GM21423 (cell line): ENCODE results near the gene ZNF354B.
A peak's percentile ranks its signal among the peaks of the same experiment; 100 is the strongest.
"Not testable (repeated sequence)": the region's sequence is repeated elsewhere in the genome, so short reads cannot be mapped to it uniquely, and the experiment has no call there.

Experiments
- ATAC-seq: cut with Tn5 transposase; IDR thresholded peaks from one replicate; pipeline ENCODE4 v1.9.1; 2021; ENCODE audit warnings: mild to moderate bottlenecking, moderate library complexity; ENCODE audit not compliant: unreplicated experiment

ZNF354B gene

GRCh38 chr5:178859625-178860521, at the start of gene ZNF354B:
TSS of gene ZNF354B (plus strand) at chr5:178859953. CDS start at chr5:178861048, 1,095 bp downstream.
- ATAC-seq = peak; percentile 99

GRCh38 chr5:178817506-178817905, 42.2 kb upstream of the ZNF354B start:
- no peak for ATAC-seq

GRCh38 chr5:178818094-178818493, 41.7 kb upstream of the ZNF354B start:
- no peak for ATAC-seq

GRCh38 chr5:178820001-178820400, 39.8 kb upstream of the ZNF354B start:
- ATAC-seq = no peak

- ATAC-seq = no peak
These were observed 34.3 kb upstream of the ZNF354B start for GRCh38 chr5:178825444-178825843.

GRCh38 chr5:178826216-178826615, 33.5 kb upstream of the ZNF354B start:
- no peak for ATAC-seq

GRCh38 chr5:178827636-178828035, 32.1 kb upstream of the ZNF354B start:
- no peak for ATAC-seq

- no peak for ATAC-seq
These were observed 28.7 kb upstream of the ZNF354B start for GRCh38 chr5:178831049-178831448.

GRCh38 chr5:178832618-178833201, 27.0 kb upstream of the ZNF354B start:
- ATAC-seq = no peak

- ATAC-seq = no peak
These were observed 23.1 kb upstream of the ZNF354B start for GRCh38 chr5:178836628-178837027.

- not testable (repeated sequence) for ATAC-seq
These were observed 20.9 kb upstream of the ZNF354B start for GRCh38 chr5:178838695-178839318.

- ATAC-seq = no peak
These were observed 20.4 kb upstream of the ZNF354B start for GRCh38 chr5:178839319-178839704.

- not testable (repeated sequence) for ATAC-seq
These were observed 19.4 kb upstream of the ZNF354B start for GRCh38 chr5:178840399-178840798.

- no peak for ATAC-seq
These were observed 10.4 kb upstream of the ZNF354B start for GRCh38 chr5:178849316-178849715.

GRCh38 chr5:178851951-178852350, 7.8 kb upstream of the ZNF354B start:
- ATAC-seq = no peak

- ATAC-seq = no peak
These were observed 5.5 kb upstream of the ZNF354B start for GRCh38 chr5:178854284-178854683.

GRCh38 chr5:178860615-178861014, 862 bp downstream of the ZNF354B start:
- ATAC-seq = not testable (repeated sequence)

- ATAC-seq = no peak
These were observed 1.9 kb downstream of the ZNF354B start for GRCh38 chr5:178861627-178862026.

- no peak for ATAC-seq
These were observed 7.2 kb downstream of the ZNF354B start for GRCh38 chr5:178866946-178867345.

GRCh38 chr5:178869577-178869976, 9.8 kb downstream of the ZNF354B start:
- no peak for ATAC-seq

- no peak for ATAC-seq
These were observed 10.7 kb downstream of the ZNF354B start for GRCh38 chr5:178870411-178870810.

GRCh38 chr5:178872302-178872701, 12.5 kb downstream of the ZNF354B start:
- ATAC-seq = no peak
